Measurements from ENCODE around the gene GGT6.

The GGT6 gene

DNA sequence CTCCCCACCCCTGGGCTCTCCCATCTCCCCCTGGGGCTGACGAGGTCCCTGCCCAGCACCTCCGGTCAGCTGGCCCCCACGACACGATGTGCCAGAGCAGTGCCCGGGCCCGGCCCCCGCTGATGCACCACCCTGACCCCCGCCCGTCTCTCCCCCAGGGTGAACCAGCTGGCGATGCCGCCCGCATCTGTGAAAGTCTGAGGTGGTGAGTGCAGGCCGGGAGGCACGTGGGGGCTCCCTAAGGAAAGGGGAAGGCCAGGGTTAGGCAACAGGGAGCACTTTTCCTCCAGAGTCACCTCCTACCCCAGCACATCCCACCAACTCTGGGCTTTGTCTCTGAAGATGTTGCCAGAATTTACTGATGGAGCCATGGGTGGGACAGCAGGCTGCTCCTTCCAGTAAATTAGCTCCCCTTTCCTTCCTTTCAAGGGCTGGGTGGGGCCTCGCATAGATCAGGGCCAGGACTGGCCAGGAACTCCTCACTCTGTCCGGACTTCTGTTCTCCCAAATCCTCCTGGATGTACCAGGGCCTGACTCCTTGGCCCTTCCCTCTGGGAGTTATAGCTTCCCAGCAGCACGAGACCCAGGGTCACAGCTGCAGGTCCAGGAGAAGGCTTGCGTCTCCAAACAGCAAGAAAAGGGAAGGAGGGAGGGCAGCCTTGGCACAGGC is 23.5 kb downstream of the GGT6 start:
- no peak for DNase-seq

DNA sequence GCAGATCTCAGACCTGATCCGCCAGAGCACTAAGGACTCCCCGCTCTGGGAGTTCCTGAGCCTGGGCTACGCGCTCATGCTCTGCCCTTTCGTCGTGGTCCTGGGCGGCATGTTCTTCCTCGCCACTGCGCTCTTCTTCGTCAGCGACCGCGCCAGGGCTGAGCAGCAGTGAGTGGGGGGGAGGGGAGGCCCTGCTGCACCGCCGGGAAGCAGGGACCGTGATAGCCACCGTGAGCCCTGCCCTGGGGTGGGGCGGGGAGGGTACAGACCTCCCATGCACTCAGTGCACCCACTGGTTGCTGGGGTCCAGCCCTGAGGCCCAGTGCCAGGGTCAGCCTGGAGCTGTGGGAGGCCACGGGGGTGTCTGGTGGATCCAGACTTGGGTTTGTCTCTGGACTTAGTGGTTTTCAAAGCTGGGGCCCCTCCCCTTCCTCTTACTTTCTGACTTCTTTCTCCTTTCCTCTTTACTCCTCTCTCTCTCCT is 24.1 kb downstream of the GGT6 start:
- DNase-seq: no peak

DNA sequence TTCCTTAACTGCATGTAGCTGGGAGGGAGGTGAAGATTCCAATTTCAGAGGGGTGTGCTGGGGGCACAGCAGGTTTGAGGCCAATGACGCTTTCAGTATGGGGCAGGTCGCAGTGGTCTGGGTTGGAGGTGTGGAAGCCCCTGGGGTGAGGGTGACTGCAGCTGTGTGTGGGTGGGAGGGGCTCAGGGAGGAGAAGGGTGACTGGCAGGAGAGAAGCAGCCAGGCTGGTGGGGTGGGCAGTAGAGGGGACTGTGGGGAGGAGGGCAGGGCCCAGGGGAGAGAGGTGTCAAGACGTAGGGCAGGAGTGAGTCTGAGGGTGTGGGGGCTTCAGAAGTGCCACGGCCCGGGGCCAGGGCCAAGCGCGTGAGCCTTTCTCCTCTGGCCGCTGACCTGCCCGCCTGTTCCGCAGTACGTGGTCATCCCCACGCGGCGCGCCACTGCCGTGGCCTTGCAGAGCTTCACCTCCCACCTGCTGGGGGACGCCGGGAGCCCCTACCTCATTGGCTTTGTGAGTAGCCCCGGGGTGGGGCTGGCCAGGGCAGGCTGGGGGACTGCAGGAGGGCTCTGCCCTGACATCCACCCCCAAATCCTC is 24.6 kb downstream of the GGT6 start:
- DNase-seq: no peak

DNA sequence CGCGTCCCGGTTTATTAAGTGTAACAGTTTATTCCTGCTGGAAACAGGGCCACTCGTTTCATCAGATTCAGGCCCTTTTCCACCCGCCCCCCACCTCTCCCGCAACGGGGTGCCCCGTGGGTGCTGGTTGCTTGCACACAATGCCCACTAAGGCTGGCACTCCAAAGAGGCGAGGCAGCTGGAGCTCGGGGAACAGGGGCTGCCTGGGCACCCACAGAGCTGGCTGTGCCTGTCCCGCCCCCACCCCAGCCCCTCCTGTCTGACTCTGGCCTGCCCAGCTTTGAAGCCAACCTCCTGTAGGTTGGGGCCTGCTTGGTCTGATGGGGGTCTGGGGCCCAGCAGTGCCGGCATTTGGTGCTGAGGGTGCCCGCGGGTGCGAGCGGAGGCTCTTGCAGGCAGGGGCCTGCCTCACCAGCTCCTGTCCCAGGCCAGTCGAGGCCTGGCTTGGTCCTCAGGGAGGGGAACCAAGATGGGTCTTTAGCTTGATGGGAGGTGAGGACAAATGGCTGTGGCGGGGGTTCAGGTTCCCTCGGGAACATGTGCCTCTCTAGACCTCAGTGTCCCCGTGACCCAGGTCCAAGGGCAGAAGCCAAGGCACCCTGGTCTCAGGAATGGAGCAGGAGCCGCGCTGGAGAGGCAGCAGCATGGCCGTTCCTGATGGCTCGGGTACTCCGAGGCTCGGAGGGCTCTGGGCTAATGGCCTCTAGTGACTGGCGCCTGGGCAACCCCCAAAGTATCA is 25.3 kb downstream of the GGT6 start:
- no peak for DNase-seq

DNA sequence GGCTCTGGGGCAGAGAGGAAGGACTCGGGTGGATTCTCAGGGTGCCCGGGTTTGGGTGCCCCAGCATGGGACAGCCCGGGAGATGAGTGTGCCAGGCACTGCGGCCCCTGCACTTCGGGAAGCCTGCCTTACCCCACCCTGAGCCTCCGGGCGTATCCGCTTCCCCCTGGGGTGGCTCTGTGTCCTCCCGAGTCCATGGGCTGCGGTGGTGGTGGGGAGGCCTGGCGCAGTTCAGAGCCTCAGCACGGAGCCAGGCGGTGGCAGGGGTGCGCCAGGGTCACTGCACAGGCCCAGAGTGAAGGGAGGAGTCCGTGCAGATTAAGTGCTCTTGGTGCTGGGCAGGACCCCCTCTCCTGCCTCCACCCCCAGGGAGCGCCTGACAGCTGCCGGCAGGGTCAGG is 25.9 kb downstream of the GGT6 start:
- DNase-seq: no peak

DNA sequence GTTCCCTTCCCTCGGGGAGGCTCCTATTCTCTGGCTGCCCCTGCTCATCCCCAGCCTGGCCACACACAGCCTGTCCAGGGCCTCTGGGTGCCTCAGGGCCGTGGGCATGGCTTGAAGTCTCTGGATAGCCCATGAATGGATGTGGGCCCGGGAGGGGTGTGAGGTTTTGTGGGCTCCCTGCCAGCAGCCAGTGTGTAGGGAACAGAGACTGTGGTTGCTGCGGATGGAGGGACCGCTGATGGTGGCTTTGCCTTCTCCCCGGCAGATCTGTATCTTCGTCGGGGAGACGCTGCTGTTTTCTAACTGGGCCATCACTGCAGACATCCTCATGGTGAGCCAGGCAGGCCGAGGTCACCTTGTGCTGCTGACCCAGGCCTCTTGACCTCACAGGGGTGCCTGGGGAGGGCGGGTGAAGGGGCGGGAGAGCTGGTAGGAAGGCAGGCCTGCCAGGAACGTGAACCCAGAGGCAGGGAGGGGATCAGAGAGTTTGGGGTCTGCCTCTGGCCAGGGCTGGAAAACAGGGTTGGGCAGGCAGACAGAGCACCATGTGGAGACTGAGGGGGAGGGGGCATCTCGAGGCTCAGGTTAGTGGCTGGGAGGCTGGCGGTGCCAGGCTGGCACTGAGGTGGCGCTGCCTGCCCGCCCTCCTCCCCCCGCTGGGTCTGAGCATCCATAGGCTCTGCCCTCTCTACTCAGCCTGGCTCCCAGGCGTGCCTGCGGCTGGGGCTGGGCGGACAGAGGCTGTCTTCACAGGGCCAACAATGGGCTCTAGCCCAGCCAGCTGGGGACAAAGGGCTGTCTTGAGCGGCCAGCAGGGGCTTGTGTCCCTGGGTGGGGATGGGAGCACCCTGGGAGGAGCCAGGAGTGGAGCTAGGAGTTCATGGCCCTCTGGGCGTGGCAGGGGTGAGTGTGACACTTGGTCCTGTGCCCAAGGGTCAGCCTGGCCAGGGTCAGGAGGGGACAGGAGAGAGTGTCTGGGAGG is 26.6 kb downstream of the GGT6 start:
- DNase-seq: no peak

DNA sequence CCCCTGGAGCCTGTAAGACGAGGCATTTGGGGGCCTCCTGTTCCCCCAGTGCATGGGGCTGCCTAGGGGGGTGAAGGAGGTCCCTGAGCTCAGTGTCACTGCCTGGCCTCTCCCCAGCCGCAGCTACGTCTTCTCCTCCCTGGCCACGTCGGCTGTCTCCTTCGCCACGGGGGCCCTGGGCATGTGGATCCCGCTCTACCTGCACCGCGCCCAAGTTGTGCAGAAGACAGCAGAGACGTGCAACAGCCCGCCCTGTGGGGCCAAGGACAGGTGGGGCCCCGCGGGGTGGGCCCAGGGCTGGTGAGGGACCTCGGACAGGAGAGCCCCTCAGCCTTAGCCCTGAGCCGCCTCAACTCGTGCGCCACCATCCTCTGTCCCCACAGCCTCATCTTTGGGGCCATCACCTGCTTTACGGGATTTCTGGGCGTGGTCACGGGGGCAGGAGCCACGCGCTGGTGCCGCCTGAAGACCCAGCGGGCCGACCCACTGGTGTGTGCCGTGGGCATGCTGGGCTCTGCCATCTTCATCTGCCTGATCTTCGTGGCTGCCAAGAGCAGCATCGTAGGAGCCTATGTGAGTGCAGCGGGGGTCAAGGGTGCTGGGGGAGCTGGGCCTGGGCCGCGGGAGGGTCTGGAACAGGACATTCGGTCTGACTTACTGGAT is 27.4 kb downstream of the GGT6 start:
- no peak for DNase-seq

DNA sequence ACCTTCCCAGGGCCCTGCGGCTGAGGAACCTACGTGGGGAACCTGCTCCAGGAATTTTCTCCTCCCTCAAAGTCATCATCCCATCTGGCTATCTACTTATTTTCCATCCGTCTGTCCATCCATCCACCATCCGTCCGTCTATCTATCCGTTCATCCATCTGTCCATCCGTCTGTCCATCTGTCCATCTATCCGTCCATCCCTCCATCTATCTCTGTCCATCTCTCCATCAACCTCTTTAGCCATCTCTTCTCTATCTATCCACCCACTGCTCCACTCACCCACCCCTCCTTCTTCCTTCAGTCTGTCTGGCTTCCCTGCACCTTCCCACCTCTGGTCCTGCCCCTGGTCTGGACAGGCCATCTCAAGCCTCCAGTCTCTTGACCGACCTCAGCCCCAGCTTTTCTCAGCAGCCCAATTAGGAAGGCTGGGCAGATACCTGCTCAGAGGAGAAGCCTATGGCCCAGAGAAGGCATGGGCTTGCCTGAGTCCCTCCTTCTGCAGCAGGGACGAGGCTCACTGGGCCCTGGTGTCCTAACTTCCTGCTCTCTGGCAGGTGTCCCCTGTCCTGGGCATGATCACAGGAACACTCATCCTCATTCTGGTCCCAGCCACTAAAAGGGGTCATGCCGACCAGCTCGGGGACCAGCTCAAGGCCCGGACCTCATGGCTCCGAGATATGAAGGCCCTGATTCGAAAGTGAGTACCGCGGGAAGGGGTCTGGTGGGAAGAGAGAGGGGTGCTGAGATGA is 28.2 kb downstream of the GGT6 start:
- DNase-seq: no peak

DNA sequence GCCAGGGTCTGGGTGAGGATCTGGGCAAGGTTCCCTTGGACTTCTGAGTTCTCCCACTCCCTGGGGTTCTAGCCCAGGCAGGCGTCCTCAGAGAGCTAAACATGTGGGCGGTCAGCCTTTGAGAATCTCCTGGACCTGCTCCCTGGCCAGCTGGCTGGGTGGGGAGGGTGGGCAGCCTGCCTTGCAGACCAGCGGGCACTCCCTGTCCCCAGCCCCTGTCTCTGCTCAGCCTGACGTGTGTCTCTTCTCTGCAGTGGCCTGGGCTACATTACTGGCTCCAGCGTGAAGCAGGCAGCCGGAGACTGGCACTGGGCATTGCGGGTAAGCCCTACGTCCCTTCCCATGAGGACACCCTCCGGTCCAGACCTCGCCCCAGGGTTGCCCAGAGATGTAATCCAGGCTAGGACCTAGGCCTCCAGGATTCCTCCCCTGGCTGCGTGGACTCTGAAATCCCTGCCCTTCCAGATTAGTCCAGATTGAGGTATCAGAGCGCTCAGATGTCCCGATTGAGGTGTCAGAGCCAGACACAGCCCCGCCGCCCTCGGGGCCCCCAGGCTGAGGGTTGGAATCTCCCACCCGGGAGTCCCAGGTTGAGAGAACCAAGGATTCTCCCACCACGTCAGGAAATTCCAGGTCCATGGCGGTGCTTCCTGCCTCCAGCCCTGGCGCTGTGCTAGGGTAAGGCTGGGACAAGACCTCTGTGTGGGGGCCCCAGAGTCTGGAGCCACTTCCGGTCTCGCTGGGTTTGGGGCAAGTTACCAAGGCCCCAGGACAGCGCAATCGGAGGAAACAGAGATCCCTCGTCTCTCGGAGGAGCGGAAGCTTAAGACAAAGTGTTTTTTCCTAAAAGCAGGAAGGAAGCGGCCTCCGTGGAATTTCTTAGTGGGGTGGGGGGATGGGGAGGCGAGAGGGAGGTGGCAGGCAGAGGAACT is 29.3 kb downstream of the GGT6 start:
- DNase-seq: no peak

DNA sequence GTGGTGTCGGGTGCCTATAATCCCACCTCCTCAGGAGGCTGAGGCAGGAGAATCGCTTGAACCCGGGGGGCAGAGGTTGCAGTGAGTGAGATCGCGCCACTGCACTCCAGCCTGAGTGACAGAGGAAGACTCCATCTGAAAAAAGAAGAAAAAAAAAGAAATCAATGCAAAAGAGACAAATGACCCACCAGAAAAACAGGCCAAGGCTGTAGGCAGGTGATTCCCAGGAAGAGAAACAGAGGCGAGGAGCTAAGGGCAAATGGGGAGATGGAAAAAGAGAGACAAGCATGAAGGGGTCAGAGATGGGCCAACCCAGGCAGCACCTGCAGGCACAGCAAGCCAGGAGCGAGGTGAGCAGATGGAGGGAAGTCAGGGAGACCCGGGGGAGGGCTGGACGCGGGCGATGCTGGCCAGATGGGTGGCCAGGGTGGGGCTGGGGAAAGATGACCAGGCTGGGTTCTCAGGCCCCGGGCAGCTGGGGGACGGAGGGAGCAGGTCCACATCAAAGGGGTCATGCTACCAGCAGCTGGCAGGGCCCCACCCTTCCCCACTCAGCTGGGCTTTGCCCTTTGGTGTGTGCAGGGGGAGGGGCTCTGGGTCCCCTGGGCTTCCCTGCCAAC is 30.7 kb downstream of the GGT6 start:
- DNase-seq: no peak

DNA sequence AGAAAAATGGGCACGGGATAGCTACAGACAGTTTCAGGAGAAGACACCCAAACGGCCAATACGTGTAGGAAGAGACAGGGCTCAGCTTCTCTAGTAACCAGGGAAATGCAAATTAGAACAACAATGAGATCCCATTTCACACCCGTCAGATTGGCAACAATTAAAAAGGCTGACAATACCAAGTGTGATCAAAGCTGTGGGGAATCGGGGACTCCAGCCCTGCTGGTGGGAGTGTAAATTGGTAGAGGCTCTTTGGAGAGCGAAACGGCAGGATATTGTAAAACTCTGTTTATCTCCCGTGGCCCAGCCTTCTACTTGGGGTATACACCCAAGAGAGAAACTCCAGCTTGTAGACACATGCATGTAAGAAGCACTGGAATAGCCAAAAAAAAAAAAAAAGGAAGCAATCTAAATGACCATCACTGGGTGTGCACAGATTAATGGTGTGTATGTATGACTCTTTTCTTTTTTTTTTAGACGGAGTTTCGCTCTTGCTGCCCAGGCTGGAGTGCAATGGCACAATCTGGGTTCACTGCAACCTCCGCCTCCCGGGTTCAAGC is 32.7 kb downstream of the GGT6 start:
- no peak for DNase-seq

DNA sequence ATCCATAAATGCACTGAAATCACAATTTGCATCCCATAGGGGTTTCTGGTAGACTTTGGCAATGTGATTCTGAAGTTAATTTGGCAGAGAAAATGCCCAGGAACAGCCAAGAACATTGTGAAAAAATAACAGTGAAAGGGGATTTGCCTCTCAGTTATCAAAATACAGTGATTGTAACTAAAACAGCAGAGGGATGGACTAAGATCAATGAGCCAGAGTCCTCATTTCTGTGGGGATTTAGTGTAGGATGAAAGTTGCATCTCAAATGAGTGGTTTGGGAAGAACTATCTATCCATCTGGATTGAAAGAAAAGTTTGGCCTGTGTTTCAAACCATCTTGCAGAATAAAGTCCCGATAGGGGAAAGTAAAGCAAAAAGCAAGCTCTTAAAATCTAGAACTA is 33.2 kb downstream of the GGT6 start:
- DNase-seq: no peak

DNA sequence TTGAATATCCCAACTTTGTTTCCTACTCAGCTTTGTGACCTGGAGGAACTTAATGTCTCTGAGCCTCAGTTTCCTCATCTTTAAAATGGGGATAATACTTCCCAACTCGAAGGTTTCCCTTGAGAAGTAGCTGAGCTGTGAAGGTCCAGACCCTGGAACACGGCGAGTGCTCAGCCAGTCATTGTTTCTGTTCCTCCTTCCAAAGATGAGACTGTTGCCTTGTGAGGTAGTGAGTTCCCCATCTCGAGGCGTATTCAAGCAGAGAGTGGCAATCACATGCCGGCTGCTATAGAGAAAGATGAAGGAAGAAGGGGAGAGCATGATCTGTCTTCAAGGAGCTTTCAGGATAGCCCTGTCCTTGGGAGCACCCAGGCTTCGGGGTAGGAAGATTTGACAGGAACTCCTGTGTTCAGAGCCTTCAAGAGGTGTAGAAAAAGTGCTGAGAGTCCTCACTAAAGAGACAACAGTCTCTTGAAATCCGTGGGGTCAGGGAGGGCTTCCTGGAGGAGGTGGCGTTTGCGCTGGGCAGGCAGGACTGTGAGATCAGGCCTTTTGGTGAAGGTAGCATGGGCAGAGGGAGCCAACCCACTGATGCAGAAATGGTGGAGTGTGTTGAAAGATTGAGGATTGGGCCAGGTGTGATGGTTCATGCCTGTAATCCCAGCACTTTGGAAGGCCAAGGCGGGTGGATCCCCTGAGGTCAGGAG is 34.5 kb downstream of the GGT6 start:
- DNase-seq: no peak

DNA sequence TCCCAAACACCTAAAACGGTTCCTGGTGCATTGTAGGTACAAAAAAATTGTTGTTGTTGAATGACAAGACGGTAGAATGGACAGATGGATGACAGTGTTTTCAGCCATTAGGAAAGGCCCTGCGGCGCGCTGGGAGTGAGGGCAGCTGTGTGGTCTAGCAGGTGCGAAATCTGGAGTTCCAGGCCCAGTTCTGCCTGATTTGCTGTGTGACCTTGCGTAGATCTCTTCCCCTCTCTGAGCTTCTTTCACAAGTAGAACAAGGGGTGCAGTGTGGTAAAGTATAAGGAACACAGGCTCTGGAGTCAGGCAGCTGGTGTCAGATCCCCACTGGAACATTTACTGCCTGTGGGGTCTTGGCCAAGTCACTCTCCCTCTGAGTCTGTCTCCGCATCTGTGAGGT is 36.4 kb downstream of the GGT6 start:
- no peak for DNase-seq

DNA sequence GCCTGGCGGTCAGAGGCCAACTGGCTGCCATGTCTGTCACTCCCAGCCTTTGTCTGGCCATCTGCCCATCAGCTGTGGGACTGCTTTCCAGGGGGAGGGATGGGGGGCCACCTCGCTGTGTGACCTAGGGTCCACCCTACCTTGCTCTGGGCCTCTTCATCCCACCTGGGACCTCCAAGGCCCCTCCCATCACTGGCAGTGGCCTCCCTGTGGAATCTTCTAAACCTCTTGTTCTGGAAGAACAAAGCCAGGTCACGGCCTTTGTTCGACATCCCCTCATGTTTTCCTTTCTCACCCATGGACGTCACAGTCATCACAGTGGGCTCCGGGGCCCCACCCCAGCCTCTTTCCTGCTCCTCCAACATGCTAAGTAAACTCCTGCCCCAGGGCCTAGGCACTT is 37.7 kb downstream of the GGT6 start:
- no peak for DNase-seq

DNA sequence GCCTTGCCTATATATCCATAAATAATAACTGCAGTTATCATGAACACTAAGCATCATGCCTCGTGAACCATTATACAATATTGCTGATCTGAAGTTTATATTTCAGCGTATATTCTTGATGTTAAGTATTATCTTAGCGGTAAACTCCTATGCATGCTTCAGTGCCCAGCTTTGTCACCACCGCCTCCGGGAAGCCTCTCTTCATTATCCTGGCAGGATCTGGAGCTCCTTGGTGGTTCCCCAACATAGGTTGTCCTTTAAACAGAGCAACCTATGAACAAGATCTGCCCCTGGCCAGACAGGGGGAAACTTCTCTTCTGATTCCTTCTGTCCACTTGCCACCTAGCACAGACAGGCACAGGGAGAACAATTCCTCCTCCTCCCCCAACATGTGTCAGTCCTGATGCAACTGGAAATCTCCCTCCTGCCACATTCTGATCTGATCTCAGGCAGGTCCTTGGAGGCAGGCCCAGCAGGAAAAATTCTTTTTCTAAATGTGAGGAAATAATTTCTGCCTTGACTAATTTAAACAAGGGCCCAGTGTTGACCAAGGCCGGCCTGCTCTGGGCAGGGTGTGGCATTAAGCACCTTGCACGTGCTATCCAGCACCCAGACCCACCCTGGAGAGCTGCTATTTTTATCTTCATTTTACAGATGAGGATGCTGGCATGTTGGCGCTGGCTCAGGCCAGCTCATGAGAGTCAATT is 39.3 kb downstream of the GGT6 start:
- DNase-seq: no peak

DNA sequence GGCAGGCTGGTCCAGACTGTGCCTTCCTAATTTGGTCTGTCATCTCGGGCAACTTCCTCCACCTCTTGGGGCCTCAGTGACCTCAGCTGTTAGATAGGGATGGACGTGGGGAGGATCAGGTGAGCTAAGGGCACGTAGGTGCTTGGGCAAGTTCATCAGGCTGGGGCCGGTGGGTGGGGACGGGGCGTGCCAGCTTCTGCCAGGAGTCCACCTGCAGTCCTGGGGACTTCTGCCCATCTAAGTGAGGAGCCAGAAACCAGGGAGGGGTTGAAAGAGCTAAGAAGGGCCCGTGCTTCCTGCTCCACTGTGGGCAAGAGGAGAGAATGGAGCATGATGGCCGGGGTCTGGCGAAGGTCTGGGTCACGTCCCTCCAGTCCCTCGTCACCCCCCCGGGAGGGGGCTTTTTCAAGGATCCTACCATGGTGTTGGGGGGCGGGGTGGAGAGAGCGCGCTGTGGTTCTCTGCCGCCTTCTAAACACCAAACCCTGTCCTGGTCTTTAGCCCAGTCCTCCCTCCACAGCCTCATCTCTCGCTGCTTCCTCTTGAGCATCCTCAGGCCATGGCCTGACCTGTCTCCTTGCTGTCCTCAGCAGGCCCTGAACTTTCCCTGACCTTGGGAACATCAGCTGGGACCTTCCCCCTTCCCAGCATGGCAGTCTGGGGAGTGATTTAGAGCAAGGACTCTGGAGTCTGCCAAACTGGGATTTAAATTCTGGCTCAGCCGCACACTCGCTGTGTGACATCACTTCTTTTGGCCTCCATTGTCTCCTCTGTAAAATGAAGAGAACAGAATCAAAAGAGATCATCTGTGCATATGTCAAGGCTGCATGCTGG is 40.1 kb downstream of the GGT6 start:
- no peak for DNase-seq

Measured in activated naive CD4-positive, alpha-beta T cell treated with Interleukin-2 at 50 U/mL for 16 hours (primary cell).